ENCODE data around the gene SEMA3F. TPM values are rescaled to one million over a fixed set of nuclear protein-coding genes. Genes with fewer than 3 reads are reported as not detected.

SEMA3F gene
- total RNA-seq, 4 donors from 2014 or later = 11.9 to 46.5 (median 23.3) TPM

GRCh38 chr3:50196253-50196801 lies 41.2 kb downstream of the SEMA3F start:
- H3K4me3 ChIP-seq = no peak overlapping the region
- H3K9me3 ChIP-seq = no peaks in the 10 kb centered on the region
- DNase-seq (ENCODE audit: extremely low spot score) = no peak
- TF ChIP-seq CTCF (IDR thresholded peaks at IDR 0.05) (no peak), EP300 (IDR thresholded peaks at IDR 0.05) (no peak), POLR2AphosphoS5 (IDR thresholded peaks at IDR 0.05) (no peak), POLR2A (IDR thresholded peaks at IDR 0.05; ENCODE audit: low read depth) (no peak)
- peaks cover 6 to 81% (median 27%) of the 10 kb centered on the region in 4 donors for H3K27me3 ChIP-seq
- H3K4me1 ChIP-seq = peaks cover 18 to 30% (median 26%) of the 10 kb centered on the region in 4 donors
- no peak overlapping the region for H3K27ac ChIP-seq (replicated peaks in 1 of 4)
- H3K36me3 ChIP-seq = no peaks in the 10 kb centered on the region
- intact Hi-C loops (cut with DNase I) = no loop called here
- WGBS = 67% methylated on average over 6 of the region's 6 CpGs

DNA sequence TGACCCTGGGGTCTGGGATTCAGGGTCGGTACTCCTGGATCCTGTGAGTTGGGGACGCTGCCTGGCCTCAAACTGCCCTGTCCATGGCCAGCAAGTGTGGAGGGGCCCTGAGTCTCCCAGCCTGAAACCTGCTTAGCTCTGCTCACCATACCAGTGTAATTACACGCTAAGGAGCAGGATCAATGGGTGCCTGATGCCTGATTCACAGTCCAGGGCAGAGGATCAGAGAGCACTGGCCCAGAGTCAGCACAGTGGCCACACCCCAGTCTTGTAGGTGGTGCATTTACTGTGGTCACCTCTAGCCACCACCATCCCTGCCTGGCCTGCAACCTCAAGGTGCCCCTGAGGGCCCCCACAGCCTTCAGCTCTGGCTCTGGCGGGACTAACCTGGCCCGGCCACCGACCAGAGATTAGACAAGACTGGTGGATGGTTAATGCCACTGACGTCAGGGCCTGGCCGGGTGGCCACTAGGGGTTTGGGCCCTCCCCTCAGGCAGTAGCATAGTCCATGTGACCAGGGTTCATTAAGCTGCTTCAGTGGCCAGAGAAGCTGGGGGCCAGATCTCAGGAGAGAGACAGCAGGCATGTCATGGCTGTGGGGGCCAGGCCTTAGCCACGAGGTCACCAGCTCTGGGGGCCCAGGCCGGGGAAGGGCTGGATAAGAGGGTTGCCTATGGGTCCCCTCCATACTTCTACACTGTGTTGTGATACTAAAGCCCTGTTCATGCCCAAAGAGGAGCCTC lies 46.6 kb downstream of the SEMA3F start:
- TF ChIP-seq CTCF (IDR thresholded peaks at IDR 0.05) (no peak), EP300 (IDR thresholded peaks at IDR 0.05) (no peak), POLR2A (IDR thresholded peaks at IDR 0.05; ENCODE audit: low read depth) (no peak), POLR2AphosphoS5 (IDR thresholded peaks at IDR 0.05) (no peak)
- no peak overlapping the region for H3K27ac ChIP-seq (replicated peaks in 1 of 4)
- intact Hi-C loops (cut with DNase I) = no loop called here
- DNase-seq (ENCODE audit: extremely low spot score) = no peak
- H3K36me3 ChIP-seq = no peaks in the 10 kb centered on the region
- H3K27me3 ChIP-seq = peaks cover 0 to 86% (median 29%) of the 10 kb centered on the region in 4 donors
- 79% methylated on average over 2 of the region's 10 CpGs for WGBS
- no peaks in the 10 kb centered on the region for H3K9me3 ChIP-seq
- peaks cover 16 to 19% (median 18%) of the 10 kb centered on the region in 4 donors for H3K4me1 ChIP-seq
- no peak overlapping the region for H3K4me3 ChIP-seq

DNA sequence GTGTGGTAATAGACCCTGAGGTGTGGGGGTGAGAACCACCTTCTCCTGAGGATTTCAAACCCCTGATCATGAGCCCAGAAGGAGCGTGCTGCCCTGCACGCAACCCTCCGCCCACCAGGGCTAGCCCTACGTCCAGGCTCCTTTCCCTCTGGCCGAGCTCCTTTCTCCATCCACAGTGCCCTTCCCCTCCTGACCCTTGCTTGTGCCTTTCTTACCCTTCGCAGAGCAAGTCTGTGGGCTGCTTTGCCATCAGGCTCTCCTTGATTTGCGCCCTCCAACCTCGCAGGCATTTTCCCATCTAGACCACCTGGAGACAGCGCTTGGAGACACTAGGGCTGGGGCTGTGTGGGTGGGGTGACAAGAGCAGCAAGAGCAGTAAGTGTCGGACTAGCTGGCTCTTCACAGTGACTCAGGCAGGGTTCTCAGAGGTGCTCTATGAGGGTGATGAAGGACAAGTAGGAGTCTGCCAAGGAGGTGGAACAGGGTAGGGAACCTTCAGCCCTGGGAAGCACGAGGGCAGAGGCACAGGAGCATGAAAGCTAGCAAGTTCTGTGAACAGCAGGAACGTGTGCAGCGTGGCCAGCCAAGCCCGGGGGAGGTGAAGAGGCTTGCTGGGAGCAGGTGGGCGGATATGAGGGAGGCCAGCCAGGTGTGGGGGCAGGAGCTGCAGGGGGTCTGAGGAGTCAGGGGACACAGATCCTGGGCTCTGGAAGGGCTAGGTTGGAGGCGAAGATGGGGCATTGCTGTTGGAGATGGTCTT lies 47.4 kb downstream of the SEMA3F start:
- H3K4me1 ChIP-seq = peaks cover 16 to 19% (median 18%) of the 10 kb centered on the region in 4 donors
- no peak for TF ChIP-seq POLR2AphosphoS5 (IDR thresholded peaks at IDR 0.05)
- TF ChIP-seq EP300 (IDR thresholded peaks at IDR 0.05) = no peak
- TF ChIP-seq CTCF (IDR thresholded peaks at IDR 0.05) = no peak
- no peak for TF ChIP-seq POLR2A (IDR thresholded peaks at IDR 0.05; ENCODE audit: low read depth)
- H3K27me3 ChIP-seq = peaks cover 0 to 94% (median 29%) of the 10 kb centered on the region in 4 donors
- no peak overlapping the region for H3K27ac ChIP-seq (replicated peaks in 1 of 4)
- intact Hi-C loops (cut with DNase I) = no loop called here
- 81% methylated on average over 16 of the region's 16 CpGs for WGBS
- H3K4me3 ChIP-seq = no peak overlapping the region
- H3K36me3 ChIP-seq = no peaks in the 10 kb centered on the region
- no peaks in the 10 kb centered on the region for H3K9me3 ChIP-seq
- DNase-seq (ENCODE audit: extremely low spot score) = no peak

DNA sequence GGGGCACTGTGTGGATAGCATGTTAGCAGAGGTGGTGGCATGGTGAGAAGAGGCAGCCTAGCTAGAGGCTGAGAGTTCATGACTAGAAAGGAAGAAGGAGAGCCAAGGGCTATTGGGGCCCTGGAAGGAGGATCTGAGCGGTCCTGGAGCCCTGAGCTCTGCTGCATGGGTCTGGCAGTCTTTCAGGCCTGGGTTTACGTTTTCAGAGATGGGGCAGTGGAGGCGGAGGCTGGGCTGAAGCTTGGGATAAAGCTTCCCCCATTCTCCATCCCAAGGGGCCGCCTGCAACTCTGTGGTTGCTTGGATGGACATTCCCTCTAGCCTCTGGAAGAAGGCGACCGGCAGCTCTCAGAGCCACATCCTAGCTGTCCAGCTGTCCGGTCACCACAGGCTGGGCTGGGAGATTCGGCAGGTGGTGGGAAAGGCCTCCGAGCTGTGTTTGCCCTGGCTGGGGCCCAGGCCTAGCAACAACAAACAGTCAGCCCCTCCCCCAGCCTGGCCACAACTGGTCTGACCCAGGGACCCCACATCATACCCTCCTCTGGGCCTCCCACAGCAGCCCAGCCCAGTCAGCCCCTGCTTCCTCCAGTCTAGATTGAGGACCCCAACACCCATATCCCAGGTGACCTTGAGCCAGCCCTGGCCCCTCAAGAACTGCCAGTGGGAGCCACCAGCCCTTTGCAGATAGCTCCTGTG lies 48.1 kb downstream of the SEMA3F start:
- peaks cover 16 to 19% (median 18%) of the 10 kb centered on the region in 4 donors for H3K4me1 ChIP-seq
- no peaks in the 10 kb centered on the region for H3K36me3 ChIP-seq
- no peak overlapping the region for H3K4me3 ChIP-seq
- intact Hi-C loops (cut with DNase I) = no loop called here
- TF ChIP-seq POLR2A (IDR thresholded peaks at IDR 0.05; ENCODE audit: low read depth) (no peak), POLR2AphosphoS5 (IDR thresholded peaks at IDR 0.05) (no peak), CTCF (IDR thresholded peaks at IDR 0.05) (no peak), EP300 (IDR thresholded peaks at IDR 0.05) (no peak)
- DNase-seq (ENCODE audit: extremely low spot score) = no peak
- H3K27me3 ChIP-seq = peaks cover 0 to 92% (median 29%) of the 10 kb centered on the region in 4 donors
- WGBS = 80% methylated on average over 5 of the region's 9 CpGs
- H3K9me3 ChIP-seq = no peaks in the 10 kb centered on the region
- H3K27ac ChIP-seq (replicated peaks in 1 of 4) = no peak overlapping the region
